Erythroblast (primary cell): ENCODE measurements around the gene CCR5.

Experiments
- GATA1 ChIP-seq: IDR thresholded peaks from 2 replicates; pipeline ENCODE4 v1.6.1; 2011; ENCODE audit warnings: low read depth, mild to moderate bottlenecking, control low read depth, low read length, moderate library complexity
- POLR2A ChIP-seq: IDR thresholded peaks from 2 replicates; pipeline ENCODE4 v1.6.1; 2011; ENCODE audit warnings: mild to moderate bottlenecking, low read length

DNA sequence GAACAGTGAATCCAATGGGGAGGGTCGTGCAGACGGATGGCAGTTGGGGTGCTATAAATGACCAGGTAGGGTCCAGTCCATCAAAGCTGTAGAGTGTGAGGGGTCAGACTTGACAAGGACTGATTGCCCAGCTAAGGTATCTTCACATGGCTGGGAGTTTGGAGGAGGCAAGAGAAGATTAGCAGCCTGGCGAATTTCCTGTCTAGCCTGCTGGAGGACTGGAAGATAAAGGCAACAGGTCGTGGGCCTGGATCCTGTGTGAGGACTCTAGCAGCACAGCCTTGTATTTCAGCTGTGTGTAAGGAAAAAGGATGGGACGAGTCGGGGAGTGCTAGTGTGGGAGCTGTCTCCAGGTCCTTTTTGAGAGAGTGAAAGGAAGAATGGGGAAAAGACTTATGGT lies 18.6 kb downstream of the CCR5 start:
- TF ChIP-seq POLR2A, result no peak
- TF ChIP-seq GATA1, result no peak
